SU-DHL-6 (cell line): Measurements from ENCODE around the gene HTR1D.

Experiments
- H2AFZ ChIP-seq: fragments of 200-600 bp; sonication (generic); 2 replicates; pipeline ENCODE4 v1.6.1; 2014; ENCODE audit warnings: low read depth, mild to moderate bottlenecking, moderate library complexity, mixed read lengths, antibody characterized with exemption, low read length; ENCODE audit not compliant: severe bottlenecking
- H3F3A ChIP-seq: fragments of 200-600 bp; shearing (Covaris generic); 2 replicates; pipeline ENCODE4 v1.6.0; 2016; ENCODE audit warnings: antibody characterized with exemption, mild to moderate bottlenecking; ENCODE audit not compliant: insufficient read depth
- H3K27ac ChIP-seq: fragments of 200-600 bp; sonication (generic); 2 replicates; pipeline ENCODE4 v1.5.1; 2016; ENCODE audit warnings: low read depth, mild to moderate bottlenecking, low read length, moderate library complexity, mixed read lengths
- H3K27me3 ChIP-seq: fragments of 200-600 bp; sonication (generic), shearing (Covaris generic); 2 replicates; pipeline ENCODE4 v1.6.0; 2014; ENCODE audit warnings: mild to moderate bottlenecking, low read length
- H3K36me3 ChIP-seq: fragments of 200-600 bp; sonication (generic); 2 replicates; pipeline ENCODE4 v1.6.1; 2014; ENCODE audit warnings: mild to moderate bottlenecking, low read length, mixed read lengths
- H3K4me2 ChIP-seq: fragments of 300-600, 200-600 bp; shearing (Covaris generic), sonication (generic); 2 replicates; pipeline ENCODE4 v1.6.0; 2014; ENCODE audit warnings: low read length, low read depth, mild to moderate bottlenecking; ENCODE audit not compliant: poor library complexity, severe bottlenecking
- H3K4me3 ChIP-seq: fragments of 200-600 bp; sonication (generic); 2 replicates; pipeline ENCODE4 v1.5.1; 2014; ENCODE audit warnings: antibody characterized with exemption, low read length, mild to moderate bottlenecking, mixed read lengths; ENCODE audit not compliant: insufficient read depth, poor library complexity, severe bottlenecking
- H3K79me2 ChIP-seq: fragments of 200-600 bp; sonication (generic); 2 replicates; pipeline ENCODE4 v1.6.1; 2014; ENCODE audit warnings: mild to moderate bottlenecking, low read length, moderate library complexity; ENCODE audit not compliant: insufficient read depth
- H3K9ac ChIP-seq: fragments of 200-600 bp; sonication (generic); 2 replicates; pipeline ENCODE4 v1.7.0; 2014; ENCODE audit warnings: mild to moderate bottlenecking, low read length
- H3K9me2 ChIP-seq: fragments of 200-600 bp; sonication (generic); replicated peaks from 2 replicates; pipeline ENCODE4 v1.6.1; 2014; ENCODE audit warnings: low read length; ENCODE audit not compliant: insufficient read depth
- H3K9me3 ChIP-seq: fragments of 200-600 bp; sonication (generic); 2 replicates; pipeline ENCODE4 v1.6.1; 2014; ENCODE audit warnings: low read length, mixed read lengths; ENCODE audit not compliant: insufficient read depth
- H4K20me1 ChIP-seq: fragments of 200-600 bp; sonication (generic); 2 replicates; pipeline ENCODE4 v1.6.1; 2014; ENCODE audit warnings: low read depth, mild to moderate bottlenecking, antibody characterized with exemption, low read length, moderate library complexity, mixed read lengths
- CTCF ChIP-seq: fragments of 200-600 bp; sonication (generic); IDR thresholded peaks from one replicate; pipeline ENCODE4 v1.5.1; 2017; ENCODE audit warnings: antibody characterized with exemption, mild to moderate bottlenecking, low read length, moderate library complexity; ENCODE audit not compliant: insufficient read depth, poor library complexity, severe bottlenecking
- EZH2phosphoT487 ChIP-seq: fragments of 200-600 bp; sonication (generic), shearing (Covaris generic); conservative IDR thresholded peaks from 2 replicates; pipeline ENCODE4 v1.6.1; 2018; ENCODE audit warnings: mild to moderate bottlenecking, antibody characterized with exemption, low read length, moderate library complexity, mixed read lengths

HTR1D gene

GRCh38 chr1:23202263-23202749 lies 15.0 kb downstream of the HTR1D start:
- H3K36me3 ChIP-seq = no peaks in the 10 kb centered on the region
- H2AFZ ChIP-seq = no peak overlapping the region
- H3F3A ChIP-seq = no peaks in the 10 kb centered on the region
- H3K27me3 ChIP-seq = no peaks in the 10 kb centered on the region
- no peaks in the 10 kb centered on the region for H3K9me3 ChIP-seq
- H3K9ac ChIP-seq = no peak overlapping the region
- TF ChIP-seq EZH2phosphoT487 (no peak), CTCF (no peak)
- no peaks in the 10 kb centered on the region for H4K20me1 ChIP-seq
- no peak overlapping the region for H3K4me2 ChIP-seq
- no peaks in the 10 kb centered on the region for H3K9me2 ChIP-seq
- no peak overlapping the region for H3K4me3 ChIP-seq
- no peak overlapping the region for H3K27ac ChIP-seq
- no peaks in the 10 kb centered on the region for H3K79me2 ChIP-seq

- TF ChIP-seq EZH2phosphoT487 = no peak
- TF ChIP-seq CTCF = no peak
- Histone ChIP-seq H2AFZ (no peak overlapping the region), H3K9me2 (no peaks in the 10 kb centered on the region), H4K20me1 (no peaks in the 10 kb centered on the region), H3K4me3 (no peak overlapping the region), H3K4me2 (no peak overlapping the region), H3K79me2 (no peaks in the 10 kb centered on the region), H3K27me3 (0 out of 2 replicates have a peak, but pooled peaks cover 3% of the 10 kb centered on the region), H3K9ac (no peak overlapping the region), H3K27ac (no peak overlapping the region), H3K36me3 (no peaks in the 10 kb centered on the region), H3F3A (no peaks in the 10 kb centered on the region), H3K9me3 (no peaks in the 10 kb centered on the region)
These were observed 16.4 kb downstream of the HTR1D start for GRCh38 chr1:23200883-23201282.

- Histone ChIP-seq H3K9ac (no peak overlapping the region), H3K4me3 (no peak overlapping the region), H2AFZ (no peak overlapping the region), H3K27ac (no peak overlapping the region), H3K36me3 (no peaks in the 10 kb centered on the region), H3F3A (no peaks in the 10 kb centered on the region), H3K9me3 (no peaks in the 10 kb centered on the region), H3K79me2 (no peaks in the 10 kb centered on the region), H4K20me1 (no peaks in the 10 kb centered on the region), H3K27me3 (0 out of 2 replicates have a peak, but pooled peaks cover 3% of the 10 kb centered on the region), H3K9me2 (no peaks in the 10 kb centered on the region), H3K4me2 (no peak overlapping the region)
- TF ChIP-seq CTCF = no peak
- no peak for TF ChIP-seq EZH2phosphoT487
These were observed 18.9 kb downstream of the HTR1D start for GRCh38 chr1:23198373-23198772.
